Sigmoid colon (tissue), 4 donors: ENCODE results near the gene CCDC126.

Source experiments
- CTCF ChIP-seq, 4 experiments: fragments of 450-650 bp in 3 of 4; fragments of 200-600 bp in 1 of 4; IDR thresholded peaks; one replicate each; pipeline ENCODE4 v1.5.1; 2016 to 2019; ENCODE audit warnings: antibody characterized with exemption in 4 of 4, mild to moderate bottlenecking in 3 of 4, moderate library complexity in 2 of 4
- EP300 ChIP-seq, 4 donors: sonication (generic); formaldehyde crosslinking; IDR thresholded peaks; one replicate each; pipeline ENCODE4 v1.6.1; 2017; ENCODE audit warnings: antibody characterized with exemption in 4 of 4
- POLR2A ChIP-seq, 2 donors: fragments of 450-650 bp; IDR thresholded peaks; one replicate each; pipeline ENCODE4 v1.6.1; 2016; ENCODE audit warnings: antibody characterized with exemption in 2 of 2, mild to moderate bottlenecking in 2 of 2, moderate library complexity in 2 of 2
- POLR2AphosphoS5 ChIP-seq, 4 donors: sonication (generic); formaldehyde crosslinking; IDR thresholded peaks; one replicate each; pipeline ENCODE4 v1.6.1; 2017; ENCODE audit warnings: antibody characterized with exemption in 4 of 4

DNA sequence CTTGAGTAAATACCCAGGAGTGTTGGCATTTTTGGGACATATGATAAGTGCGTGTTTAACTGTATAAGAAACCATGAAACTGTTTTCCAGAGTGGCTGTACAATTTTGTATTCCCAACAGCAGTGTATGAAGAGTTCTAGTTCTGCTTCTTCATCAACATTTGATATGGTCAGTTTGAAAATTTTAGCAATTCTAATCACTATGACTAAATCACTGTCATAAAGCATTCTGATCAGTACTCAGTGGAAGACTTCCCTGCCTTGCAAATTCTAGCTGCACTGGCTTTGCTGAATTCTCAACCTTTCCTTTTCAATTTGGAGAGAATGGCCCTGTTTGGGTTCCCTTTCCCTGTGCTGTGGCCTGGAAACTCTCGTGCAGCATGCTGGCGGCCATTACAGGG, 64.2 kb downstream of the CCDC126 start:
- TF ChIP-seq POLR2A (IDR thresholded peaks at IDR 0.05): no peak
- no peak for TF ChIP-seq CTCF (IDR thresholded peaks at IDR 0.05)
- TF ChIP-seq EP300 (IDR thresholded peaks at IDR 0.05): no peak
- no peak for TF ChIP-seq POLR2AphosphoS5 (IDR thresholded peaks at IDR 0.05)
